NB4 (cell line): ENCODE measurements around the gene SCIN.

Source experiments
- DNase-seq: peaks from one replicate; pipeline ENCODE4 v3.0.0; 2010; ENCODE audit warnings: low read depth
- H3K4me3 ChIP-seq: one replicate; pipeline ENCODE4 v1.5.1; 2011; ENCODE audit warnings: mild to moderate bottlenecking, low read depth, low read length, moderate library complexity
- CTCF ChIP-seq: IDR thresholded peaks from one replicate; pipeline ENCODE4 v1.5.1; 2012; ENCODE audit warnings: low read depth, low read length
- MAX ChIP-seq: IDR thresholded peaks from 2 replicates; pipeline ENCODE4 v1.6.1; 2011; ENCODE audit warnings: low read depth, low read length
- MYC ChIP-seq: IDR thresholded peaks from 2 replicates; pipeline ENCODE4 v1.6.1; 2011; ENCODE audit warnings: low read depth, low read length
- POLR2A ChIP-seq: IDR thresholded peaks from 2 replicates; pipeline ENCODE4 v1.6.1; 2011; ENCODE audit warnings: mild to moderate bottlenecking; ENCODE audit not compliant: insufficient read length; ENCODE audit errors: extremely low read depth

The SCIN gene

GRCh38 chr7:12596225-12596790 is 25.8 kb downstream of the SCIN start:
- TF ChIP-seq CTCF (no peak), MYC (no peak), POLR2A (no peak), MAX (no peak)
- H3K4me3 ChIP-seq, result no peak overlapping the region
- no peak for DNase-seq

GRCh38 chr7:12601302-12601869 is 30.9 kb downstream of the SCIN start:
- TF ChIP-seq MYC (no peak), POLR2A (no peak), MAX (no peak), CTCF (no peak)
- DNase-seq, result no peak
- no peak overlapping the region for H3K4me3 ChIP-seq

GRCh38 chr7:12607134-12607533 is 36.6 kb downstream of the SCIN start:
- no peak for DNase-seq
- no peak overlapping the region for H3K4me3 ChIP-seq
- no peak for TF ChIP-seq POLR2A
- TF ChIP-seq MAX, result no peak
- TF ChIP-seq CTCF, result no peak
- TF ChIP-seq MYC, result no peak

GRCh38 chr7:12609561-12609960 is 39.0 kb downstream of the SCIN start:
- H3K4me3 ChIP-seq, result no peak overlapping the region
- no peak for TF ChIP-seq POLR2A
- no peak for TF ChIP-seq MYC
- no peak for TF ChIP-seq CTCF
- TF ChIP-seq MAX, result no peak
- DNase-seq, result no peak

GRCh38 chr7:12610899-12611298 is 40.4 kb downstream of the SCIN start:
- no peak for TF ChIP-seq POLR2A
- no peak for TF ChIP-seq MYC
- TF ChIP-seq MAX, result no peak
- no peak for TF ChIP-seq CTCF
- DNase-seq, result no peak
- no peak overlapping the region for H3K4me3 ChIP-seq
